ENCODE measurements around the gene OSTC.
"Not testable (repeated sequence)": the region's sequence is repeated elsewhere in the genome, so short reads cannot be mapped to it uniquely, and the experiment has no call there.

The OSTC gene

DNA sequence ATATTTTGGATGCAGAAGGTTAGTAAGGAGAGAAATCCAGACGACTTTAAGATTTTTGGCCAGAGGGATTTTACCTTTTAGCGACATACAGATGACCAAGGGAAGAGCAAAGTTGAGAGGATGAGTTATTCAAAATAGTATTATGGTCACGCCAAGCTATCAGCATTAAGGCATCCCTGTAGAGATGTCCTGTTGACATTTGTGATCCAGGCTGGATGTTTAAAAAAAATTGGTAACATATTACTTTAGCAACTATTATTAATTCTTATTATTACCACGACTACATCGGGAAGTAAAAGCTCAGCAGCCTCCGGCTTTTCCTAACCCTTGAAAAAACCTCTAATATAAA, 562 bp upstream of the OSTC start:
- no peak for DNase-seq

DNA sequence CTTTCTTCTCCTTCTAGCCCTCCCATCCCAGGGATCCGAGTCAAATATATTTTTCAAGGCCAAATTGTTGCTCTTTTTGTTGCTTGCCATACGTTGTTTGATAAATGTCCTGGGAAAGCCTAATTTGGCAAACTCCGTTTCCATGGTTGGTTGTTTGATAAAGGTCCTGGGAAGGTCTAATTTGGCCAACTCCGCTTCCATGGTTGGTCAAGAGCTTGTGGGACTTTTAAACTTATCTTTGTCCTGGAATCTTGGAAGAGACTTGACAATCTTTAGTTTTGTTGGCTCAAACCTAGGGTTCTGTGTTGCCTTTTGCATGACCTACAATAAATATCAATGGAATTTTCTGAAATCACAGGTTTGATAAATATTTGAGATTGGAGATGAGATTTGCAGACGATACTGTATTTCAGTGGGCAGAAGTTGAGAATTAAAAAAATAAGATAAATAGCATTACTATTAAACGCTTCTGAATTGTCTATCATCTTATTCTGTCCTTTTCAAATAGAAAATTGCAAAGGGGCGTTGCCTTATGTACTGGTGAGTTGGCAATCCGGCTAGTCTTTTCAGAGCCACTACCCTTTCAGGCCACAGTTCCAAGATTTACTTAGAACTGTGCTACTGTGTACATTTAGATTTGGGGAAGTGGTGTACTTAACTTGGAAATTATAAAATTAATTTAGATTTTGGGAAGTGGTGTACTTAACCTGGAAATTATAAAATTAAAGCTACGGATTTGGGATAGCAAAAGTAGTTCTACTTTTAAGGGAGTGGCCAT, 804 bp downstream of the OSTC start:
- no peak for DNase-seq

DNA sequence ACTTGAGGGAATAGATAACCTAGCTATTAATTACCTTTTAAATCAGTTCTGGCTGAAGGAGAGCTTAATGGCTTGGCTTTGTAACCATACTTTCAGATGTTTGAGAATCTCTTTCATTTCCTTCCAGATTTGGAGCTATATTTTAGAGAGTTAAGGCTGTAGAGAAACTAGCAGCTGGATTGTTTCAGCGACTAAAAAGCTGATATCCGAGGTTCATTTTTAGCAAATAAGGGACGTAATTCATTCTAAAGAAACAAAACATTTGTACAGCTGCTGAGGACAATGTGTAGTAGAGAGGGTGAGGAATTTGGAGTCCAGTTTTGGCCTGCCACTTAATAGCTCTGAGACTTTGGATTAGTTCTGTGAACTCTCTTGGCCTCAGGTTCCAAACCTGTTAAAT, 12.2 kb downstream of the OSTC start:
- DNase-seq, result no peak

DNA sequence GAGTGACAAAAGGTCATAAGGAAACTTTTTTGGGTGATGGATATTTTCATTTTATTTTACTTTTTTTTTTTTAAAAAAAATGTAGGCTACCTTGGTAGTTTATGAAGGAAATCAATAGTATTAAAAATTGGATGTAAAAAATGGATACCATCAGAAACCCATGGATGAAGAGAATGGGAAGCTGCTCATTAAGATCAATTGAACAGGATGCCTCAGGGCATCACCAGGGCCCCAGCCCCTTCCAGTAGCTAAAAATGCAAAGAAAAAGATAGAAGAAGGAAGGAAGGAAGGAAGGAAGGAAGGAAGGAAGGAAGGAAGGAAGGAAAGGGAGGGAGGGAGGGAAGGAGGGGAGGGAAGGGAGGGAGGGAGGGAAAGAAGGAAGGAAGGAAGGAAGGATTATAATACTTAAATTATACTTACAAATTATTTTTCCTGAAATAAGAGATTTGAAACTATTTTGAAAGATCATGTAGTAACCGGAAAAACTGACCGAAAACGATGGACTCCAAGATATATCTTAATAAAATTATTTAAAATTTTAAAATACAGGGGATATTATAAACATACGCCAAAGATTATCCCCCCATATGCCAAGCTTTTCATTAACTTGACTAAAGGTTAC, 24.1 kb downstream of the OSTC start:
- no peak for DNase-seq

DNA sequence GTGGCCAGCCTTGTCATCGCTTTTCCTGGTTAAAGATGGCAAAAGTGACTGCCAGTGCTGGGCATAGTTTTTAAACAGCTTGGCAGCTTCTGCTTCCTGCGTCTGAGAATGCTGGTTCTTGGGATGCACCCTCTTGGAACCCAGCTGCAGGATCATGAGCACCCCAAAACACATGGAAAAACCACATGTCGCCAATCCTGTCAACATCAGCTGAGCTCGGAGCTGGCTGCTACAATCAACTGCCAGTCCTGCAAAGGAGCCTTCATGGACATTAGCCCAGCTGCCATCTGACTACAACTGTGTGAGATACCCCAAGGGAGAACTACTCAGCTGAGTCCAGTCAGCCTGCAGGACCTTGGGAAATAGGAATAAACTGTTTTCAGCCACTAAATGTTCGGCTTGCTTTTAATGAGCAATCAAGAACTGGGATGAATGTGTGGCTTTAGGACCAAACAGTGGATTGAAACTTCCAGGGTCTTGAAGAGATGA, 31.0 kb downstream of the OSTC start:
- no peak for DNase-seq

DNA sequence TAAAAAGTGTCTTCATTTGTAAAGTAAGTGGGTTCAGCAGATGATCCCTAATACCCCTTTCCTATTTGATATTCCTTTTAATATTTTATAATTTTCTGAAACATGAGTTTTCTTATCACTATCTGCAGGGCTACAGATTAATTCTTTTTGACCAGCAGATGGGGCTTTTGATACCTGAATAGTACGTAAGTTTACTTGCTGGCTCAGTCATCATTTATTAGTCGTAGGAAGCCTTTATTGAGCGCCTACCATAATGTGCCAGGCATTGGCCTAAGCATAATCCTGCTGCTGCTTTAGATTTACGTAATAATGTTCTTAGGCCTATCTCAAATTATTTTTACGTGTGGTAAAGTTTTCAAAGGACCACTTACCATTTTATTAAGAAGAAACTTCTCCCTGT, 33.1 kb downstream of the OSTC start:
- DNase-seq, result no peak

DNA sequence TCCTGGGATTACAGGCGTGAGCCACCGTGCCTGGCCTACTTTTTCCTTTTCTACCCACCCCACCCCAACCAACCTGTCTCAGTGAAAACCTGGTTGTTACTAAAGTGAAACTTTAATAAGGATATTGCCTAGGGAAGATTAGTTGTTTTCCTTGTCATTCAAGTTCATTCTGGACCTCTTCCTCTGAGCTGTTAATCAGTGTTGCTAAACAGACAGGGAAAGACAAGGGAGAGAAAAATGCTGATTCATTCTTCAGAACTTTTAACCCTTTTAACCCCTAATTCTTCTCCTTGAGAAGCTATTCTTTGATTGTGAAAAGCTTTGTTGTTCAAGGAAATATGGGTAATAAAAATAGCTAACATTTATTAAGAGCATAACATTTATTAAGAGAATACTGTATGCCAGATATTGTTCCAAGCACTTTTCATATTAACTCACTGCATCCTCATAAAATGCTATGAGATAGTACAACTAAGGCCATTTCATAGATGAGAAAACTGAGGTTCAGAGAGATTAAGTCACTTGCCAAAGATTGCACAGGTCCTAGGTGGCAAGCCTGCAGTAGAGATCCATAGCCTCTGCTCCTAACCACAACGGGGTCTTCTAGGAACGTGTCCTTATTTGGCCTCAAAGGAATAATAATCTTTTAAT, 34.8 kb downstream of the OSTC start:
- no peak for DNase-seq

DNA sequence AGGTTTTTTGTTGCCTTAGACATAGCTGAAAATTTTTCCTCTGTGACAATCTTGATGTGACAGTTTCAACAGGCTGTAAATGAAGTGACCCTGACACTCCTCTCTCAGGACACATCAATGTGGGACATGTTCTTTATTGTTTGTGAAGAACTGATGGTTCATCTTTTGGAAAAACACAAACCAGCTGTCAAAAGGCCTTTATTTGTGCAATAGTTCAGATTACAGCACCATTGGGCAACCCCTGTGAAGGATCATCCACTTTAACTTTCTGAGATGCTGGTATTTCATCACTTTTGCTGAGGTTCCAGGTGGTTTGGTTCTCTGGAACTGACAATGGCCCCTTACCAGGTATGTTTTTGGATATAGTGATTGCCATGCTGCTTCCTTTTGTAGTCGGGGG, 40.3 kb downstream of the OSTC start:
- no peak for DNase-seq

DNA sequence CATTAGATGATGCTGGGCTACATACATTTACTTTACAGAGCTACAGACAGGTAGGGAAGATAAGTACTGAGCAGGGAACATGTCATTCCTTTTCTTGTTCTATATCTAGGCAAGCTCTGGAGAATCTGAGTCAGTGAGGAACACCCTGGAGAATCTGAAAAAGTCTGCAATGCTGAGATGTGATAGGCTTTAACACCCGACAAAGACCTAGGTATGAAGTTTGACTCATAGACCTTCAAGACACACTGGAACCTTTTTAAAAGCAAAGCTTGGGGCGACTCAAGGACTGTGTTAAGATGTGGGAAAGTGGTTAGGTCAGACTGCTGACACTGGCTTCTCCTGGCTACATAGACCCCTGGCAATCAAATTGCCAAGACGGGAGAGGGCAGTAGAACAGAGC, 42.8 kb downstream of the OSTC start:
- no peak for DNase-seq

DNA sequence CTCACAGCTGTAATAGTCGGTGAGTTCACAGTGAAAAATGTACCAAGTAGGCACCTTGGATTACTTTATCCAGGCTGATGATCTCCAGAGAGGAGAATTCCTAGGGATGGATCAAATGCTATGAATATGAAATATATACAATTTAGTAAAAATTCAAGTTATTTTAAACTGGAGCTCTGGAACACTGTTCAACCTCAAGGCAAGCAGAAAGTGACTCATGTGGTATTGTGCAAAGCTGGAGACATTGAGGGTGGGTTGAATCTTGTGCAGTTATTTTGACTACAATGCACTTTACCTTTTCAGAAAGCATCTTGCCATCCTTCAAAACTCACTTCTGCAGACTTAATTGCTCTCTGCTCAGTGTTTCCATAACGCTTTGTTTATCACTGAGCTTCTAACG, 43.4 kb downstream of the OSTC start:
- no peak for DNase-seq

DNA sequence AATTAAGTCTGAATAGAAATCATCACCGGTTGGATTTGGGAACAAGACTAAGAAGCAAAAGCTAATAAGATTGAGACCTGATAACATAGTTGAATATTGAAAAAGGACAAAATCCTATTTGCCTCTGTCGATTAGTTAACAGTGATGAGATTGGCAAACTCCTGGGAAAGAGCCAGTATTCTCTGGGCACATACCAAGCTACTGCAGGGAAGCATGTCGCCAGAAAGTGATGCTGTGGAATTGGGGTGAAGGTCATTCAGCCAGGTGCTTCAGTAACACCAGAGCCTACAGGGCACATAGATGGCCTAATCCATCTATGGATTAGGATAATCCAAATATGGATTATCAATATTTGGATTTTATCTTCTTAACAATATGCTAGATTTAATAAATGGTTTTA, 44.0 kb downstream of the OSTC start:
- no peak for DNase-seq

DNA sequence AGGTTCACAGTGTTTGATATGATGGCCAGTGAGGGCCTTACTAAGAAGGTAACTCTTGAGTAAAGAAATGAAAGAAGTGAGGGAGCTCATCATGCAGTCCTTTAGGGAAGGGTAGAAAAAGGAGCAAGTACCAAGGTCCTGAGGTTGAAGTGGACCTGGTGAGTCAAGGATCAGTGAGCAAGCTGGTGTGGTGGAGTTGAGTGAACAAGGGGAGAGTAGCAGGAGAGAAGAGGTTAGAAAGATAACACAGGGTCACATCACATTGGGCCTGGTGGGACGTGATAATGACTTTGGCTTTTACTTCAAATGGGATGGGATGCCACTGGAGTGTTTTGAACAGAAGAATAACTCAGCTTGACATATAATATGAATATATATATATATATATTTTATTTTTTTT, 44.7 kb downstream of the OSTC start:
- no peak for DNase-seq

DNA sequence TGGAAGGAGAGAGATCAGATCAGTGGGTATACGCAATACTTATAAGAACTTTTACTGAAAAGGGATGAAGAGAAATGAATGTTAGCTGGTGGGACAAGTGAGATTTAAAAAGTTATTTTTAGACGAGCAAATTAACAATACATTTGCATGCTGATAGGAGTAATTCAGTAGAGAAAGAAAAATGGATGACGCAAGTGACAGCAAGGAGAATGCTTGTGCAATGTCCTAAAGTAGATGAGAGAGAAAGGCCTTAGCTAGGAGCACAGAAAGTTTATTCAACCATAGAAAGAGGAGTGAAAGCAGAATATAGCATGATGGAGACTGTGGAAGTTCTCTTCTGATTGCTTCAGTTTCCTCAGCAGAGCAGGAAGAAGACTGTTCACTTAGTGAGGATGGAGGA, 45.8 kb downstream of the OSTC start:
- no peak for DNase-seq

DNA sequence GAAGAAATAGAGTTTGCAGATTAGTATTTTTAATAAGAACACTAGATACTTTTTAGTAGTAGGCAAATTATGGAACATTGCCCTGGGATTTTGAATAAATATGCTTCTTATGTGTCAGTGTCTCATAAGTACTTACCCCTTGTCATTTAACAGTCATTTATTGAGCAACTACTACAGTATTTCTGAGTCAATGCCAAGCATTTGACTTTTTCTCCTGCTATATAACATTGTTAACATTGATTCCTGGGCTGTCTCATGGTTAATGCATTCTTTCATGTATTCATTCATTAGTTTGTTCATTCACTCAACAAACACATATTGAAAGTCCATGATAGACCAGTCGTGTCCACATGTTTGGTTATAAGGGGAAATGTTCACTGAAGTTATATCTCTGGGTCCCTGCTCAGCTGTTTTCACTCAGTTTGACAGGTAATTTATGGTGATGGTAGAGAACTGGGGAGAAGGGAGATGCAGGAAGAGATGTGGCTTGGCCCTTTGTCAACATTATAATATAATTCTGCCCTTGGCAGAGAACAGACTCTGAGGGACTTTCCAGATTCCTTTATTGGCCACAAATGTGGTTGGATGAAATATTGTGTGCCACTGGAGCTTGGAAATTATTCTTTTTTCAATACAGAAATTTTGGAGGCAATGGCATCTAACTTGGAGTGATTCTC, 49.8 kb downstream of the OSTC start:
- DNase-seq, result no peak

DNA sequence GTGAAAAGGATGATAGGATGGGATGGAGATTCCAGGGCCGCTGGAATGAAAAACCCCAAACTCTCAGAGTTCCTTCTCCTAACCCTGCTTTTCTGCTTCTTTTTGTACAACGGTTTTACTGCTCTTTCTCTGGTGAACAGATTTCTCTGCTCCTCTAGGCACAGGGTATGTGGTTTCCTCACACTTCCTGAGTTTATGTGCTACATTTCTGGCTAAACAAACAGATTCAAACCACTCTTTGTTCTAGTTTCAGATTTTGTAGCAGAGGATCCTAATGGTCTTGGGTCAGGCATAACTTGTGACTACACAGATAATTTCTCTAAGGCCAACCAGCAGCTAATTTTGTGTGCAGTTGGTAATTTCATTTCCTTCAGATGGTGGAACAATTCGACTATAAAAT, 52.6 kb downstream of the OSTC start:
- DNase-seq, result no peak

DNA sequence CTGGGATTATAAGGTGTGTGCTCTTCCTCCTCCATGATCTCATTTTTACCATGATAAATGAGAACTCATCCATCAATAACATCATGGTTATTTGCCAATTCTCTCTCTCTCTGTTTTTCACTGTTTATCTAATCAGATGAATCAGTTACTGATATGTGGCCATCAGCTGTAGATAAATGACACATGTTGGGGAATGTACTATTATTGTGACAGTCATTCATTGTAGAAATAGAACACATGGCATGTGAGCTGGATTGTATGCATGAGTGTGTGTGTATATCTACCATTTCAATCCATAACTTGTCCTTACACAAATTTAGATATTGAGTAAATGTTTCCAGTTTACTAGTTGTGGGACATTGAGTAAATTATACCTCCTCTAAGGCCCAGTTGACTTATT, 53.0 kb downstream of the OSTC start:
- no peak for DNase-seq

DNA sequence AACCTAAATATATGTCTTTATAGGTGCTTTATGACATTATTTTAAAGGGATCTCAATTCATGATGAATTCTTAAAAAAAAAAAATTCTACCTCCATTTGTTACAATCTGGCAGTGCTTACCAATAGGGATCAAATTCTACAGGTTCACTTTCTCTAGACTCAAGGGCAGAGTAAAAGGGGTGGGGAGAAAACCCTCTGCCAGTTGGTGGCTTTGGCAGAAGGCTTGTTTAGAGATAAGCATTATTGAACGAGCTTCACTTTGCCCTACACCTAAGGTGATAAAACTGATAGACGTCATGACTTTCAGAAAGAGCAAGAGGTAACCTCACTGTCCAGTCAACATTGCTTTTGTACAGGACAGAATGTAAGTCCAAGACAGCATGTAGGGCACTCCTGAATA, 53.6 kb downstream of the OSTC start:
- no peak for DNase-seq

DNA sequence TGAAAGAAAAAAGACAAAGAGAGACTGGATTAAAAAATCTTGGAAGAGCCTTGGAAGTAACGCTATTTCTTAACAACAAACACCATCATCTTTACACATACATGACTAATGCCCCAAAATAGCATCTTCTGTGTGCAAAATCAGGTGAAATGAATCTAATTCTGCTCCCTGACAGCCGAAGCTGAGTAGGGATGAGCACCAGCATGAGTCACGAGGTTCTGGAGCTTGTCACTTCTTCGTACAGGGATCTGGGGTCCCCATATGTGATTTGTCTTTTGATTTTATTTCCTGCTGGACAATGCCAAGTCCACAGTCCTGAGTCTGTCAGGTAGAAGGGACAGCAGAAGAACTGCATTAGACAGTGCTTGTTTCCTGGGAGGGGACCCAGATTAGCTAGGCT, 55.9 kb downstream of the OSTC start:
- DNase-seq, result no peak

DNA sequence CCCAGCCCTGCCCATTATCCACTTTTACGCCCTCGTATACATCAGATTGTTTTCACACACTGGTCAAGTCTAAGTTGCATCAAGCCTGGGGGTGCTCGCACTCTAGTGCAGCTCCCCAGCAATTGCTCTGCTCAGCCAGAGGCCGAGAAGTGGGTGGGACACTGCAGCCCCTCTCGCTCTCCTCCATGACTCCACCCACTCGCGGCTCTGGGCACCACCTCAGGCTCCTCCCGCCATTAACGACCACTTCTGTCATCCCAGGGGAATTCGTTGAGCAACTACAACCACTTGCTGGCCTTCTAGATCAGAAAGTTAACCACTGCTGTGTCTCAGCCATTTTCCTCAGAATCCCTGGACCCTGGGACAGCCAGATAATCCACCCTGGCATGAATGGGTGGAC, 58.8 kb downstream of the OSTC start:
- DNase-seq, result no peak

DNA sequence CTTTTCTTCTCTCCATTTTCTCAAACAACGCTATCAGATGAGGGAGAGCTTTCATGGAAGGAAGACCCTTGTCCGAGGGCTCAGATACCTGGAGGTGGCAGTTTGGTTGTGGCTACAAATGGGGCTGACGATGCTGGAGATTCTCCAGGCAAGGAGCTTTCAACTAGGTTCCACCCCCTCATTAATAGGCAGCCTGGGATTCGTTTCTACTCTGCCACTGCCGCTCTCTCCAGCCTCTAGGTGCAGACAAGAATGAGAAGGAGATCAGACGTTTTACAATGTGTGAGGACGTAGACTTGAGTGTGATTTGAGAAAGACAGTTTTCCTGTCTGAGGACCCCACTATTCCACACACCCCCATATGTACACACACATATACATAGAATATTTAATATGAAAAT, 59.3 kb downstream of the OSTC start:
- DNase-seq, result no peak

DNA sequence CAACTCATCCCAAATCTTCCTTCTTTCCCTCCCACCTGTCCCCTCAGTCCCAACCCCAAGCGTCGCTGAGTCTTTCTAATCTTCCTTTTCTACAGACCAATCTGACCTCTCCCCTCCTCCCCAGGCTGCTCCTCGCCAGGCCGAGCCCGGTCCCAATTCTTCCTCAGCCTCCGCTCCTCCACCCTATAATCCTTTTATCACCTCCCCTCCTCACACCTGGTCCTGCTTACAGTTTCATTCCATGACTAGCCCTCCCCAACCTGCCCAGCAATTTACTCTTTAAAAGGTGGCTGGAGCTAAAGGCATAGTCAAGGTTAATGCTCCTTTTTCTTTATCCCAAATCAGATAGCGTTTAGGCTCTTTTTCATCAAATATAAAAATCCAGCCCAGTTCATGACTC, 60.2 kb downstream of the OSTC start:
- not testable (repeated sequence) for DNase-seq

DNA sequence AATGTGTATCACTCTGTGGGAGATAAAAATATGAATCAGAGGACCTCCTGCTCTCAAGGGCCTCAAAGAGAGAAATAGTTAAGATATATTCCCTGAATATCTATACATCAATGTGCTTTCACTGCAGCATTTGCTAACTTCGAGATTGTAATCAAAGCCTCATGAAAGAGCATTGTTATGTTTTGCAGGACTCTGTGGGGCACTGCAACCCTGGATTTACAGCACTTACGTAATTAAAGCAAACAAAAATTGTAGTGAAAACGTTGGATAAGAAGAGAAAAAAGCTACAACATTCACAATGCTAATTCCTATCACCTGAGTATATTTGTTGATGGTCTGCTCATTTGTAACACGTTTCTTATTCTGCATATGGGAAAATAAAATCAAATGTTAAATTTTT, 64.5 kb downstream of the OSTC start:
- DNase-seq, result no peak

DNA sequence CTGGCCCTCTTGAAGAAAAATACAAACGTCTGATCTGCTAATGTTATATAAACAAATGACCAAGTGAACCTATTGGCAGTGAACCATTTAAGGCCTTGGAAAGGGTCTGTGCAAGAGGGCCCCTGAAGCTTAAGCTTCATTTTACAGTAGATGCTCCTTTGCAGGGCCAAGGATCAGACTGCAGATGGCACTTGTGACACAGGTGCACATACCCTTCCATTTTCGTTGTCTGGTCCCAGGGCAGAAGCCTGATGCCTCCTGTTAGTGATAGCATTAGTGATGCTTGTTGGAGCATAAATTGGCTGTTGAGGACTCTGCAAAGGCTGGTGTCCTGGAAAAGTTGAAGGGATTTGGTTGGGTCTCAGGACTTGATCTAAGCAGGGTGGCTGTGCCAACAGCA, 65.9 kb downstream of the OSTC start:
- no peak for DNase-seq

DNA sequence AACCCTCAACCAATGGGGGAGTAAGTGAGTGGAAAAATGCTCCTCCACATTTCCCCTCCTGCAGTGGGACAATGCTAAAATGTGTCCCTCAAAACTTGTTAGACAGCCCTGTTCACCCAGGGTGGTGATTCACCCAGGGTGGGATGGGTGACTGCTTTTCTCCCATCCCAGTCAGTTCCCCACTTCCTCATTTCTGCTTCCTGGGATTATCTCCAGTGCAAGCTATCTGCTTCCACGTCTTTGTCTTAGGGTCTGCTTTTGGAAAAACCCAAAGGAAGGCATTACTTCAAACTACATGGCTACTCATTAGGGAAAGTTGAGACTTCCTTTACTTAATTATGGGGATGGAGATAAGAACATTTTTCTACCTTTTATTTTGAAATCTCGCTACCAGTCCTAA, 67.0 kb downstream of the OSTC start:
- DNase-seq, result no peak

All from cerebellar nuclear complex (tissue), 1 donor.